ENCODE results near the gene ACVR2B. TPM values are rescaled to one million over a fixed set of nuclear protein-coding genes. Genes with fewer than 3 reads are reported as not detected.
A peak's percentile ranks its signal among the peaks of the same experiment; 100 is the strongest.

The ACVR2B gene
- total RNA-seq, 1 donor from 2014 or later = 89.5 TPM

- TF ChIP-seq EZH2phosphoT487 (IDR thresholded peaks at IDR 0.05) (no peak), CTCF (IDR thresholded peaks at IDR 0.05) (no peak), EZH2 (IDR thresholded peaks at IDR 0.05) (no peak)
- H3K4me1 Mint-ChIP-seq = peaks cover 19% of the 10 kb centered on the region
- H3K27me3 ChIP-seq = no peaks in the 10 kb centered on the region
- H3K9me3 Mint-ChIP-seq = peaks cover 15% of the 10 kb centered on the region
- H3K27ac ChIP-seq = peak overlapping the region; percentile 88
- H4K20me1 ChIP-seq (ENCODE audit: low read depth) = peaks cover 41% of the 10 kb centered on the region
- H3K9ac ChIP-seq = peak overlapping the region; percentile 98
- H3K36me3 ChIP-seq = no peaks in the 10 kb centered on the region
- H2AFZ ChIP-seq (replicated peaks) = no peak overlapping the region
- no peak for DNase-seq (ENCODE audit: low spot score)
- peak overlapping the region; percentile 92 for H3K4me2 ChIP-seq
- peaks cover 49% of the 10 kb centered on the region for H3K79me2 ChIP-seq (ENCODE audit: low read depth)
- peaks cover 19% of the 10 kb centered on the region for H3K36me3 Mint-ChIP-seq
- peaks cover 3% of the 10 kb centered on the region for H3K27me3 Mint-ChIP-seq (ENCODE audit: insufficient read depth, low read depth)
- H3K27ac Mint-ChIP-seq = no peak overlapping the region
- H3F3A ChIP-seq (ENCODE audit: low read depth) = peaks cover 28% of the 10 kb centered on the region
- H3K4me3 ChIP-seq = peak overlapping the region; percentile 100
- H3K9me3 ChIP-seq (ENCODE audit: low read depth) = no peaks in the 10 kb centered on the region
- peak overlapping the region; percentile 100 for H3K4me3 Mint-ChIP-seq
- H3K4me1 ChIP-seq = peaks cover 24% of the 10 kb centered on the region
These were observed 155 bp downstream of the ACVR2B start for GRCh38 chr3:38453913-38454177.

GRCh38 chr3:38454178-38454883 is 641 bp downstream of the ACVR2B start:
- Histone ChIP-seq H3K9ac (peak overlapping the region; percentile 98), H3K4me3 (peak overlapping the region; percentile 100), H3K27ac (peak overlapping the region; percentile 88), H2AFZ (replicated peaks) (no peak overlapping the region), H3K36me3 (no peaks in the 10 kb centered on the region), H3K4me1 (peaks cover 28% of the 10 kb centered on the region), H3K27me3 (no peaks in the 10 kb centered on the region), H3K9me3 (ENCODE audit: low read depth) (no peaks in the 10 kb centered on the region), H3K79me2 (ENCODE audit: low read depth) (peaks cover 54% of the 10 kb centered on the region), H3F3A (ENCODE audit: low read depth) (peaks cover 28% of the 10 kb centered on the region), H3K4me2 (peak overlapping the region; percentile 92), H4K20me1 (ENCODE audit: low read depth) (peaks cover 46% of the 10 kb centered on the region)
- peak; percentile 74 for DNase-seq (ENCODE audit: low spot score)
- TF ChIP-seq CTCF (IDR thresholded peaks at IDR 0.05) = no peak
- no peak for TF ChIP-seq EZH2phosphoT487 (IDR thresholded peaks at IDR 0.05)
- no peak for TF ChIP-seq EZH2 (IDR thresholded peaks at IDR 0.05)
- peaks cover 21% of the 10 kb centered on the region for H3K36me3 Mint-ChIP-seq
- peaks cover 15% of the 10 kb centered on the region for H3K9me3 Mint-ChIP-seq
- H3K27me3 Mint-ChIP-seq (ENCODE audit: insufficient read depth, low read depth) = peaks cover 3% of the 10 kb centered on the region
- peak overlapping the region; percentile 100 for H3K27ac Mint-ChIP-seq
- H3K4me1 Mint-ChIP-seq = peaks cover 19% of the 10 kb centered on the region
- peak overlapping the region; percentile 100 for H3K4me3 Mint-ChIP-seq

GRCh38 chr3:38454884-38455638 is 1.4 kb downstream of the ACVR2B start:
- Histone ChIP-seq H3K36me3 (no peaks in the 10 kb centered on the region), H3F3A (ENCODE audit: low read depth) (peaks cover 28% of the 10 kb centered on the region), H3K27ac (peak overlapping the region; percentile 88), H3K9me3 (ENCODE audit: low read depth) (no peaks in the 10 kb centered on the region), H3K27me3 (no peaks in the 10 kb centered on the region), H3K4me3 (peak overlapping the region; percentile 100), H3K4me2 (peak overlapping the region; percentile 92), H2AFZ (replicated peaks) (no peak overlapping the region), H4K20me1 (ENCODE audit: low read depth) (peaks cover 53% of the 10 kb centered on the region), H3K79me2 (ENCODE audit: low read depth) (peaks cover 61% of the 10 kb centered on the region), H3K4me1 (peaks cover 28% of the 10 kb centered on the region), H3K9ac (peak overlapping the region; percentile 98)
- H3K27me3 Mint-ChIP-seq (ENCODE audit: insufficient read depth, low read depth) = peaks cover 3% of the 10 kb centered on the region
- no peak for TF ChIP-seq EZH2phosphoT487 (IDR thresholded peaks at IDR 0.05)
- TF ChIP-seq EZH2 (IDR thresholded peaks at IDR 0.05) = peak; percentile 25
- peak; percentile 92 for DNase-seq (ENCODE audit: low spot score)
- H3K9me3 Mint-ChIP-seq = peaks cover 16% of the 10 kb centered on the region
- peaks cover 19% of the 10 kb centered on the region for H3K4me1 Mint-ChIP-seq
- H3K27ac Mint-ChIP-seq = peak overlapping the region; percentile 100
- peaks cover 25% of the 10 kb centered on the region for H3K36me3 Mint-ChIP-seq
- H3K4me3 Mint-ChIP-seq = peak overlapping the region; percentile 100
